ENCODE results near the gene TTYH2. TPM values are rescaled to one million over a fixed set of nuclear protein-coding genes. Genes with fewer than 3 reads are reported as not detected.

TTYH2 gene
- total and polyA plus RNA-seq, 2 donors (not counting 1 experiment from before 2014, with no cell fraction given): 3.0 to 3.1 TPM

GRCh38 chr17:74241431-74241830 is 28.1 kb downstream of the TTYH2 start:
- no peak overlapping the region for H3K27ac ChIP-seq (ENCODE audit: low read length in 2 of 2)
- DNase-seq (no peak), ATAC-seq (ENCODE audit: low read depth) (no peak)
- H3K36me3 ChIP-seq (replicated peaks in 1 of 2; ENCODE audit: control extremely low read depth in 1 of 2, control insufficient read depth in 1 of 2, extremely low read depth in 1 of 2, insufficient read depth in 2 of 2, low read length in 1 of 2): no peaks in the 10 kb centered on the region
- POLR2A ChIA-PET: no interaction called here
- TF ChIP-seq EZH2 (IDR thresholded peaks at IDR 0.05; ENCODE audit: borderline replicate concordance, insufficient read depth, low read depth, low read length, poor library complexity, severe bottlenecking) (no peak), CTCF (IDR thresholded peaks at IDR 0.05) (no peak)
- Mint-ChIP-seq H3K9me3 (ENCODE audit: insufficient read depth) (no peaks in the 10 kb centered on the region), H3K27ac (no peak overlapping the region), H3K27me3 (no peaks in the 10 kb centered on the region), H3K4me3 (no peak overlapping the region), H3K4me1 (no peaks in the 10 kb centered on the region)
- no peaks in the 10 kb centered on the region for H3K4me1 ChIP-seq (ENCODE audit: control insufficient read depth in 2 of 2, insufficient read depth in 2 of 2, low read length in 2 of 2)
- H3K9ac ChIP-seq (ENCODE audit: low read length): no peak overlapping the region
- CTCF ChIA-PET: no interaction called here
- 90% methylated on average over 9 of the region's 10 CpGs for WGBS (ENCODE audit: insufficient coverage)
- no peak overlapping the region for H3K4me2 ChIP-seq (replicated peaks; ENCODE audit: low read depth, low read length, poor library complexity, severe bottlenecking)
- no peaks in the 10 kb centered on the region for H3K9me3 ChIP-seq (ENCODE audit: control extremely low read depth in 1 of 3, control insufficient read depth in 2 of 3, insufficient read depth in 1 of 3, low read length in 2 of 3)
- intact Hi-C loops (cut with micrococcal nuclease): no loop called here
- no peaks in the 10 kb centered on the region for H4K20me1 ChIP-seq (ENCODE audit: control insufficient read depth, insufficient read depth, low read length, poor library complexity, severe bottlenecking)
- H2AFZ ChIP-seq (ENCODE audit: insufficient read depth, low read depth, low read length, poor library complexity, severe bottlenecking): no peak overlapping the region
- H3K4me3 ChIP-seq (ENCODE audit: control extremely low read depth in 1 of 5, extremely low read depth in 1 of 5, insufficient read depth in 1 of 5, low read depth in 2 of 5, low read length in 4 of 5): no peak overlapping the region
- no peaks in the 10 kb centered on the region for H3K27me3 ChIP-seq (replicated peaks in 1 of 4; ENCODE audit: control extremely low read depth in 1 of 4, control insufficient read depth in 3 of 4, insufficient read depth in 4 of 4, low read length in 3 of 4)
- H3K79me2 ChIP-seq (ENCODE audit: control insufficient read depth, insufficient read depth, low read length): no peaks in the 10 kb centered on the region

GRCh38 chr17:74241847-74242246 is 28.5 kb downstream of the TTYH2 start:
- Mint-ChIP-seq H3K4me3 (no peak overlapping the region), H3K27ac (no peak overlapping the region), H3K27me3 (no peaks in the 10 kb centered on the region), H3K9me3 (ENCODE audit: insufficient read depth) (no peaks in the 10 kb centered on the region), H3K4me1 (no peaks in the 10 kb centered on the region)
- Histone ChIP-seq H3K79me2 (ENCODE audit: control insufficient read depth, insufficient read depth, low read length) (no peaks in the 10 kb centered on the region), H3K9me3 (ENCODE audit: control extremely low read depth in 1 of 3, control insufficient read depth in 2 of 3, insufficient read depth in 1 of 3, low read length in 2 of 3) (no peaks in the 10 kb centered on the region), H3K27ac (ENCODE audit: low read length in 2 of 2) (no peak overlapping the region), H3K4me1 (ENCODE audit: control insufficient read depth in 2 of 2, insufficient read depth in 2 of 2, low read length in 2 of 2) (no peaks in the 10 kb centered on the region), H3K27me3 (replicated peaks in 1 of 4; ENCODE audit: control extremely low read depth in 1 of 4, control insufficient read depth in 3 of 4, insufficient read depth in 4 of 4, low read length in 3 of 4) (no peaks in the 10 kb centered on the region), H3K4me2 (replicated peaks; ENCODE audit: low read depth, low read length, poor library complexity, severe bottlenecking) (no peak overlapping the region), H4K20me1 (ENCODE audit: control insufficient read depth, insufficient read depth, low read length, poor library complexity, severe bottlenecking) (no peaks in the 10 kb centered on the region), H3K36me3 (replicated peaks in 1 of 2; ENCODE audit: control extremely low read depth in 1 of 2, control insufficient read depth in 1 of 2, extremely low read depth in 1 of 2, insufficient read depth in 2 of 2, low read length in 1 of 2) (no peaks in the 10 kb centered on the region), H2AFZ (ENCODE audit: insufficient read depth, low read depth, low read length, poor library complexity, severe bottlenecking) (no peak overlapping the region), H3K4me3 (ENCODE audit: control extremely low read depth in 1 of 5, extremely low read depth in 1 of 5, insufficient read depth in 1 of 5, low read depth in 2 of 5, low read length in 4 of 5) (no peak overlapping the region), H3K9ac (ENCODE audit: low read length) (no peak overlapping the region)
- CTCF ChIA-PET: no interaction called here
- DNase-seq: no peak
- no peak for TF ChIP-seq CTCF (IDR thresholded peaks at IDR 0.05)
- no peak for TF ChIP-seq EZH2 (IDR thresholded peaks at IDR 0.05; ENCODE audit: borderline replicate concordance, insufficient read depth, low read depth, low read length, poor library complexity, severe bottlenecking)
- no peak for ATAC-seq (ENCODE audit: low read depth)
- POLR2A ChIA-PET: no interaction called here
- intact Hi-C loops (cut with micrococcal nuclease): no loop called here
- WGBS (ENCODE audit: insufficient coverage): no CpG with 5 or more reads among the region's 2 CpGs
